Raji (cell line): ENCODE measurements around the gene DIRAS1.

ENCODE experiments used
- POLR2A ChIP-seq: IDR thresholded peaks from 2 replicates; pipeline ENCODE4 v1.6.1; 2011; ENCODE audit warnings: low read depth, low read length, control low read depth; ENCODE audit not compliant: insufficient read depth

The DIRAS1 gene

GRCh38 chr19:2685204-2685704, 35.9 kb downstream of the DIRAS1 start:
- TF ChIP-seq POLR2A = no peak

GRCh38 chr19:2683430-2684003, 37.7 kb downstream of the DIRAS1 start:
- TF ChIP-seq POLR2A = no peak

GRCh38 chr19:2680808-2681207, 40.4 kb downstream of the DIRAS1 start:
- TF ChIP-seq POLR2A = peak; percentile 58

GRCh38 chr19:2679439-2679838, 41.7 kb downstream of the DIRAS1 start:
- no peak for TF ChIP-seq POLR2A

- TF ChIP-seq POLR2A = no peak
These were observed 43.0 kb downstream of the DIRAS1 start for GRCh38 chr19:2678044-2678671.

- no peak for TF ChIP-seq POLR2A
These were observed 44.3 kb downstream of the DIRAS1 start for GRCh38 chr19:2676823-2677222.

GRCh38 chr19:2675892-2676291, 45.3 kb downstream of the DIRAS1 start:
- TF ChIP-seq POLR2A = no peak

- TF ChIP-seq POLR2A = no peak
These were observed 51.0 kb downstream of the DIRAS1 start for GRCh38 chr19:2670217-2670616.

- no peak for TF ChIP-seq POLR2A
These were observed 52.9 kb downstream of the DIRAS1 start for GRCh38 chr19:2668175-2668763.

GRCh38 chr19:2666344-2666994, 54.7 kb downstream of the DIRAS1 start:
- TF ChIP-seq POLR2A = no peak

GRCh38 chr19:2665103-2665502, 56.1 kb downstream of the DIRAS1 start:
- TF ChIP-seq POLR2A = no peak
